SK-N-SH (cell line): ENCODE data around the gene CCM2. TPM values are rescaled to one million over a fixed set of nuclear protein-coding genes. Genes with fewer than 3 reads are reported as not detected.

ENCODE experiments used
- CTCF ChIA-PET: fragments of 300-600, 350-600 bp; formaldehyde crosslinking; extraction: SDS; loops from one replicate; lab custom pipeline; 2021; lab: Yijun Ruan, JAX
- POLR2A ChIA-PET: fragments of 350-600 bp; sonication (Branson Sonifier 250); formaldehyde crosslinking; extraction: SDS; loops from one replicate; lab custom pipeline; 2020; ENCODE audit warnings: antibody characterized with exemption, inconsistent platforms; lab: Yijun Ruan, JAX
- DNase-seq: peaks from one replicate; pipeline ENCODE4 v3.0.0; 2012
- H2AFZ ChIP-seq: fragments of 200-600 bp; sonication (generic); 2 replicates; pipeline ENCODE4 v1.8.1; 2016; ENCODE audit warnings: antibody characterized with exemption, mild to moderate bottlenecking, low read depth
- H3F3A ChIP-seq: fragments of 200-600 bp; sonication (generic); replicated peaks from 2 replicates; pipeline ENCODE3; 2016; ENCODE audit warnings: antibody characterized with exemption, mild to moderate bottlenecking; ENCODE audit not compliant: insufficient read depth
- H3K27ac ChIP-seq, 2 experiments: fragments of 200-500 bp in 1 of 2; fragments of 200-600 bp in 1 of 2; sonication (Bioruptor generic) in 1 of 2; sonication (generic), shearing (Covaris generic) in 1 of 2; 2 replicates each; pipeline versions ENCODE4 v1.5.1 to v1.6.1; 2014 to 2016; ENCODE audit warnings: low read depth in 2 of 2, inconsistent platforms in 1 of 2, low read length in 1 of 2, mild to moderate bottlenecking in 1 of 2, mixed read lengths in 1 of 2
- H3K27me3 ChIP-seq: fragments of 200-600 bp; sonication (generic), shearing (Covaris generic); 2 replicates; pipeline ENCODE4 v1.6.1; 2016; ENCODE audit warnings: mixed run types; ENCODE audit not compliant: insufficient read depth
- H3K36me3 ChIP-seq, 2 experiments: fragments of 200-500 bp in 1 of 2; fragments of 200-600 bp in 1 of 2; sonication (Bioruptor generic) in 1 of 2; sonication (generic) in 1 of 2; replicated peaks in 1 of 2; 2 replicates each; pipeline versions ENCODE3 to v1.5.1; 2014 to 2016; ENCODE audit warnings: low read length in 1 of 2, mild to moderate bottlenecking in 1 of 2; ENCODE audit not compliant: insufficient read depth in 2 of 2, control insufficient read depth in 1 of 2
- H3K4me1 ChIP-seq, 2 experiments: fragments of 200-500 bp in 1 of 2; fragments of 200-600 bp in 1 of 2; sonication (Bioruptor generic) in 1 of 2; sonication (generic), shearing (Covaris generic) in 1 of 2; 2 replicates each; pipeline versions ENCODE4 v1.5.1 to v1.6.1; 2014 to 2016; ENCODE audit warnings: low read depth in 1 of 2, low read length in 1 of 2, mixed run types in 1 of 2; ENCODE audit not compliant: insufficient read depth in 2 of 2, control insufficient read depth in 1 of 2
- H3K4me2 ChIP-seq: fragments of 200-600 bp; sonication (generic), shearing (Covaris generic); 2 replicates; pipeline ENCODE4 v1.6.1; 2017; ENCODE audit warnings: mixed run types
- H3K4me3 ChIP-seq, 2 experiments: fragments of 200-500 bp in 1 of 2; fragments of 200-600 bp in 1 of 2; sonication (Bioruptor generic) in 1 of 2; sonication (generic), shearing (Covaris generic) in 1 of 2; 2 replicates each; pipeline versions ENCODE4 v1.5.1 to v1.8.1; 2014 to 2016; ENCODE audit warnings: low read depth in 2 of 2, inconsistent platforms in 1 of 2, low read length in 1 of 2, mild to moderate bottlenecking in 1 of 2, mixed read lengths in 1 of 2, moderate library complexity in 1 of 2
- H3K79me2 ChIP-seq: fragments of 200-600 bp; sonication (generic); 2 replicates; pipeline ENCODE4 v1.8.1; 2017; ENCODE audit warnings: mild to moderate bottlenecking; ENCODE audit not compliant: insufficient read depth
- H3K9ac ChIP-seq: fragments of 200-600 bp; sonication (generic); 2 replicates; pipeline ENCODE4 v1.6.1; 2017; ENCODE audit warnings: mixed run types
- H3K9me2 ChIP-seq: fragments of 200-600 bp; sonication (generic); 2 replicates; pipeline ENCODE4 v1.6.1; 2017; ENCODE audit warnings: mixed run types
- H3K9me3 ChIP-seq: fragments of 200-600 bp; sonication (generic); 2 replicates; pipeline ENCODE4 v1.6.1; 2017; ENCODE audit warnings: mixed run types, mild to moderate bottlenecking, moderate library complexity
- H4K20me1 ChIP-seq: fragments of 200-600 bp; sonication (generic); 2 replicates; pipeline ENCODE4 v1.6.1; 2017; ENCODE audit warnings: mild to moderate bottlenecking, mixed run types; ENCODE audit not compliant: insufficient read depth
- FOSL2 ChIP-seq: IDR thresholded peaks from 2 replicates; pipeline ENCODE4 v1.4.0; 2012; ENCODE audit warnings: low read depth, mild to moderate bottlenecking, moderate library complexity, borderline replicate concordance
- GABPA ChIP-seq: IDR thresholded peaks from 2 replicates; pipeline ENCODE4 v1.4.0; 2012; ENCODE audit warnings: low read depth, mild to moderate bottlenecking
- GATA2 ChIP-seq: sonication (generic); formaldehyde crosslinking; IDR thresholded peaks from 2 replicates; pipeline ENCODE4 v1.5.0; 2020; ENCODE audit warnings: mild to moderate bottlenecking, missing genetic modification reagents
- JUND ChIP-seq: IDR thresholded peaks from 2 replicates; pipeline ENCODE4 v1.4.0; 2012
- MAX ChIP-seq: IDR thresholded peaks from 2 replicates; pipeline ENCODE4 v1.4.0; 2012; ENCODE audit warnings: low read depth
- MXI1 ChIP-seq: IDR thresholded peaks from 2 replicates; pipeline ENCODE4 v1.6.1; 2012; ENCODE audit warnings: mild to moderate bottlenecking, low read depth, low read length, improper control_type of control experiment
- POLR2AphosphoS5 ChIP-seq: IDR thresholded peaks from 2 replicates; pipeline ENCODE4 v1.6.1; 2012; ENCODE audit warnings: low read depth, low read length
- RAD21 ChIP-seq: IDR thresholded peaks from 2 replicates; pipeline ENCODE4 v1.6.1; 2012; ENCODE audit warnings: mild to moderate bottlenecking, low read length
- RCOR1 ChIP-seq: fragments of 150-350 bp; IDR thresholded peaks from 2 replicates; pipeline ENCODE4 v1.6.1; 2017; ENCODE audit warnings: antibody characterized with exemption, low read length
- TAF1 ChIP-seq: IDR thresholded peaks from 2 replicates; pipeline ENCODE4 v1.6.1; 2012; ENCODE audit warnings: low read depth, mild to moderate bottlenecking, low read length, moderate library complexity, borderline replicate concordance
- USF1 ChIP-seq: IDR thresholded peaks from 2 replicates; pipeline ENCODE4 v1.4.0; 2012; ENCODE audit warnings: low read depth, borderline replicate concordance
- USF2 ChIP-seq: fragments of 150-350 bp; IDR thresholded peaks from 2 replicates; pipeline ENCODE4 v1.6.1; 2017; ENCODE audit warnings: antibody characterized with exemption, low read length, low read depth, borderline replicate concordance
- WGBS: methylation state at CpG from one replicate; pipeline ENCODE4 v1.1.6; 2017; ENCODE audit warnings: low lambda C conversion rate; 5-methylcytosine and 5-hydroxymethylcytosine counted together
- polyA plus RNA-seq, 3 experiments: library from polyadenylated mRNA; depleted of rRNA; stranded (reverse); fragments of >200 nt; gene quantifications; 2 replicates each; pipeline ENCODE4 v1.2.3, GENCODE V29; 2012

Gene CCM2
- polyA plus RNA-seq, 1 of the 3 experiments (the other 2 are of a cell fraction), result 83.2 TPM

GRCh38 chr7:44977304-44977958 is 22.6 kb upstream of the CCM2 start:
- no peak overlapping the region for H3K27ac ChIP-seq
- H3K9ac ChIP-seq, result no peak overlapping the region
- 0 out of 2 replicates have a peak, but pooled peaks cover under 1% of the 10 kb centered on the region for H4K20me1 ChIP-seq
- H3K9me3 ChIP-seq, result no peaks in the 10 kb centered on the region
- WGBS, result 73% methylated on average over 8 of the region's 8 CpGs
- H3K9me2 ChIP-seq, result no peaks in the 10 kb centered on the region
- ChIA-PET POLR2A (no interaction called here), CTCF (interaction anchor here (1.2 to 2.4 kb wide), 5 partner anchors 10 to 159 kb away, joined by 3 to 9 read pairs (median 6); no protein-coding TSS in a partner anchor)
- H3K4me2 ChIP-seq, result no peak overlapping the region
- no peaks in the 10 kb centered on the region for H3K79me2 ChIP-seq
- H3K36me3 ChIP-seq, result peaks cover 6 to 20% of the 10 kb centered on the region in 2 experiments
- H3K4me3 ChIP-seq, result no peak overlapping the region
- H2AFZ ChIP-seq, result no peak overlapping the region
- H3F3A ChIP-seq, result peaks cover 18% of the 10 kb centered on the region
- H3K4me1 ChIP-seq, result no peaks in the 10 kb centered on the region
- DNase-seq, result no peak
- TF ChIP-seq GATA2 (CRISPR knock-in tag) (no peak), FOSL2 (no peak), RAD21 (no peak), GABPA (no peak), JUND (no peak), USF2 (no peak), USF1 (no peak), POLR2AphosphoS5 (no peak), RCOR1 (no peak), TAF1 (no peak), MXI1 (no peak), MAX (no peak)
- no peaks in the 10 kb centered on the region for H3K27me3 ChIP-seq

- POLR2A ChIA-PET, result no interaction called here
- CTCF ChIA-PET, result interaction anchor here (1.2 to 2.4 kb wide), 2 partner anchors 134 to 158 kb away, joined by 3 to 7 read pairs; no protein-coding TSS in a partner anchor
- WGBS, result 79% methylated on average over 6 of the region's 6 CpGs
Observed at GRCh38 chr7:44977959-44978335, 22.1 kb upstream of the CCM2 start.

More at GRCh38 chr7:44977959-44978335, 22.1 kb upstream of the CCM2 start:
- no peak overlapping the region for H3K4me2 ChIP-seq
- no peaks in the 10 kb centered on the region for H3K9me3 ChIP-seq
- H3K9me2 ChIP-seq, result no peaks in the 10 kb centered on the region
- DNase-seq, result no peak
- no peaks in the 10 kb centered on the region for H3K4me1 ChIP-seq
- no peak overlapping the region for H3K27ac ChIP-seq
- H3K27me3 ChIP-seq, result no peaks in the 10 kb centered on the region
- H4K20me1 ChIP-seq, result 0 out of 2 replicates have a peak, but pooled peaks cover 4% of the 10 kb centered on the region
- no peak overlapping the region for H3K9ac ChIP-seq
- H3K4me3 ChIP-seq, result no peak overlapping the region
- H3K79me2 ChIP-seq, result no peaks in the 10 kb centered on the region
- H3K36me3 ChIP-seq, result peaks cover 11 to 25% of the 10 kb centered on the region in 2 experiments
- no peak for TF ChIP-seq USF1
- no peak overlapping the region for H2AFZ ChIP-seq
- H3F3A ChIP-seq, result peaks cover 23% of the 10 kb centered on the region
